GM04503 (cell line): Measurements from ENCODE around the gene FHIT.

Experiments used
- DNase-seq: peaks from one replicate; pipeline ENCODE4 v3.0.0-alpha.2; 2012; ENCODE audit warnings: low read depth

The FHIT gene

DNA sequence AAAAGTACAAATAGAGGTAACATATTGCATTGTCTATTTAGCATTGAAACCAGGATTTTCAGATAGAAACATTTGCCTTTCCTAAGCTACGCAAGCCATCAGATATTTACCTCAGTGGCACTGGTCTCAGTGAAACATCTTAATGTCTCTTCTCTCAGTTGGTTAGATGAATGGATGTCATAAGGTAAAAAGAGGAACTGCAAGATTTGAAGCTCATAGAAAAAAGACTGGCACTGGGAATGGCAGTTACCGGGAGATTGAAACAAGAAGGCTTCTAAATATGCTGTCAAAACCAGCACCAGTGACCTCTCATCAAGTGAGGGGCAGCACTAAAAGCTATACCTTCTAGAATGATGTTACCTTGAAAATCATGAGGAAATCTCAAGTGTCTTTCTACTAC is 486.4 kb downstream of the FHIT start:
- DNase-seq = no peak

DNA sequence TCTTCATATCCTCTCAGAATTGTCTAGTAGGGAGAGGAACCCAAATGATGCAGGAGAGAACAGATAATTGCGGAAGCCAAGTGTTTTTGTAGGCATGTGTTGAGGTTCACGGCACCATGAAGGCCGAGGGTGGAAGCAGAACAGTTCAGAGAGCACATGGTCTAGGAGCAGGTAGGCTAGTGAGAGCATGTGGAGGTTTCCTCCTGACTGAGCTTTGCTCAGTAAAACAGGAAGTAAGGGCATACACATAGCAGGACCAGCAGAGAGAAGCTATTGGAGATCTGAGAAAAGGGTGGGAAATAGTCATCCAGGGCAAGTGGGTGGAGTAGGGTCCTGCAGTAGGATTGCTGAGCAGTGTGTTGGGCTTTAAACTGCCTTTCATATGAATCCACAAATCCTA is 491.1 kb downstream of the FHIT start:
- no peak for DNase-seq

DNA sequence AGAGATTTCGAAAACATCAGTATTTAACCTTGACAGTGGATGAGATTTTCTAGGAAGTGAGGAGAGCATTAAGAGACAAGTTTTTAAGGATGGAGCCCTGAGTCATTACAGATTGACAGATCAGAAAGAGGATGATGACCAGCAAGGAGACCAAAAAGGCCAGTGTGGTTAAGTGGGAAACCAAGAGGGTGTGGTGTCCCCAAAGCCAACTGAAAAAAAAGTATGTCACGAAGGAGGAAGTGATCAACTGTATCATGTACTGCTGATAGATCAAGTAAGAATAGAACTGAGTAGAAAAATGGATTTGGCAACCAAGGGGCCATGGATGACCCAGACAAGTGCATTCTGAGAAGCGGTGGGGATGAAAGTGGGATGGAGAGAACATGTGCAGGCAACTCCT is 491.8 kb downstream of the FHIT start:
- DNase-seq = no peak

DNA sequence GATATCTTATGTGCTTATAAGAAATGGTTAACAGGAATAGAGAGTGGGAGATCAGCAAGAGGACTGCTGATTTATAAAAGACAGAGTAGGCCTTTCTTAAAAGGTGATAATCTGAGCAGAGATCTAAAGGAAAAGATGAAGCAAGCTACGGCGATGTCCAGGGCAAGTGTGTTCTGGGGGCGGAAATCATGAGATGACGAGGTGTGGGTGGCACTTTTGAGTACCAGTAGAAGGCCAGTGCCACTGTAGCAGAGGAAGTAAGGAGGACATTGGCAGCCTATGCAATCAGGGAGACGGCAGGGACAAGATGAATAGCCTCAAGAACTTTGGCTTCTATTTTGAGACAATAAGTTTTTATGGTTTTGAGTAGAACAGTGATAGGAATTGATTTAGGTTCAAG is 492.4 kb downstream of the FHIT start:
- DNase-seq = no peak

DNA sequence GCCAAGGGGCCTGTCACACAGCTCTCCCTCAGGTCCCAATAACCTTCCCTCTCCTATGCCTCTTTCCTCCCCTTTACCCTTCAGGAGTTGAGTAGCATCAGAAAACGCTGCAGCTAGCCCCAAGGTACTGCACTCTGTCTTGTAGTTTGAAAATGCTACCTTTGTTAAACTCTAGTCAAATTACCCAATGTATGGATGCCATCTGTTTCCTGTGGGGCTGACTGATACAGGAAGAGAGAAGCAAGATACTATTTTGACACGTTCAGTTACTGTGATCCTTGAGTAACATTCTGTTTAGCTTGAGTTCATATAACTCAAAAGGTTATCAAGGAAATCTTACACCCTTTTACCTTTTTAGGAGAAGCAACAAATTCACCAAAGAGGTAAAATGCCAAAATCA is 493.1 kb downstream of the FHIT start:
- DNase-seq = no peak

DNA sequence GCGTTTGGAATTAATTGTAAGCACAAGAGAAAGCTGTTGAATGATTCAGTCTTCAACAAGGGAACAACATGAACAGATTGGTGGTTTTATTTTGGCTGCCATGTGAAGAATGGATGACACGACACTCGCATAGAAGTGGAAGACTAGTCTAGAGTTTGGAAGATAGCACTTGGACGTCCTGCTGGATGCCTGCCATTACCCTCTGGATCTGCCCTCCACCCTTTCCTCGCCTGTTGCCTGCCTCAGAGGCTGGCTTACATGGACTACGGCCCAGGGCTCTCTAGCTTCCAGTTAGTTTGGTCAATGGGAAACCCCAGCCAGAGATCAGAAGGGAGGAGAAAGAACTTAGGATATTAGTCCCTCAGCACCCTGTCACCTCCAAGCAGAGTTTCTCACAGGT is 493.5 kb downstream of the FHIT start:
- DNase-seq = no peak

DNA sequence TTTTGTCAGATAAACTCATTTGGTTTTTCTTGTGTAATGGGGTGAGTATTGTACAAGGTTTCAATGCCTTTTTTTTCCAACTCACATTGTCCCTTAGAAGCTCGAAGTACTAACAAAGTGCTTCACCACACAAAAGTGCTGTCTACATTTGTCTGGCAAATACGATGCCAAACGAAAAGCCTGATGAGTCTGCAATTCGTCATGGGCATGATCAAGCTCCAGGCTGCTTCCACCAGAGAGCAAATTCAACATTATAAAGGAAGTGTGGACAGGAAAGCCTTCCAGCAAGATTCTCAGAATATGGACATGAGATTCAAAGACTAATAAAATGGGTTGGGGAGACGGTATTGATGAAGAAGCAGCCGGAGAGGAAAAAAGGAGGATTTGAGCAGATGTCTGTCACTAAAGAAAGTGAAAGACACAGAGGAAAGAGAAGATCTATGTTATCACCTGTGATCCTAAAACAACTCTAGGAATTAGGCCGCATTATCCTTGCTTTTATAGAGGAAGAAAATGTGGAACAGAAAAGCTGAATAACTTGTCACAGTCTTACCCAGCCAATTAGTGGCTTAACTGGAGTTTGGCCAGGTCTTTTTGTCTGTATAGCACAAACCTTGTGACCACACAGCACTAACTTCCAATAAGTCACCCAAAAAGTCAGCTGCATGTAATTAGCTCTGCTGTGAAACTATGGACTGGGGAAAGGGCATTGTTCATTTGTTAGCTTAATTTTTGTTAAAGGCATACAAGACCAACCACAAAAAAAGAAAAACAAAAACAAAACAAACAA is 494.8 kb downstream of the FHIT start:
- DNase-seq = no peak

DNA sequence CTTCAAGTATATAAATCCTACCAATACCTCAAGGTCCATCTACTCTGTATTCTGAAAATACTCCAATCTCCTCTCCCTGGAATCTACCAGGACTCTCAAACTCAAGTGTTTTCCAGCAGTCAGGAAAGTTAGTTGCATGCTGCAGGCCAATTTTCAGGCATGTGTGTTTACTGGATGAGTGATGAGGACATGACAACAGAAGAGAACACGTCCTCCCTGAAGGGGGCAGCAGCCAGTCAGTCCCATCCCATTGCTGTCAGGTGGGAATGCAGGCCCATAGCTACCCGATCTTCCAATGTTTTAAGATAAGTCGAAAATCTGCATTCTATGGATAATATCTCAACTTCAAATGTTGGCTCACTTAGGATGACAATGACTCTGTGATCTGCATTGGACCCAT is 496.2 kb downstream of the FHIT start:
- DNase-seq = no peak

DNA sequence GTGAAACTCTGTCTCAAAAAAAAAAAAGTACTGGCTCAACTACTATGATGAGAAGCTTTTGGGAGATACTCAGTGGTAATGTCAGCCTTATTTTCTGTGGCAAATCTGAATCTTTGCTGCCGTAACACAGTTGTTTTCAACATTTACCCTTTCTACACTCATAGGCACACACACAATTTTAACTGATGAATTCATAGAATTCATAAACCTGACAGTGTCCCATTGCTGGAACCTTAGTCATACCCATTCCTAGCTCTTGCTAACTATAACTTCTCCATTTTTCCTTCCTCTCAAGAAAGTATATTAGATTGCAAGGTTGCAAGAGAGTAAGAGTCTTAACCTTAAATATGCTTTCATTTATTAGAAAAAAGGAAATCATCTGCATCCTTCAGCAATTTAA is 496.6 kb downstream of the FHIT start:
- no peak for DNase-seq

DNA sequence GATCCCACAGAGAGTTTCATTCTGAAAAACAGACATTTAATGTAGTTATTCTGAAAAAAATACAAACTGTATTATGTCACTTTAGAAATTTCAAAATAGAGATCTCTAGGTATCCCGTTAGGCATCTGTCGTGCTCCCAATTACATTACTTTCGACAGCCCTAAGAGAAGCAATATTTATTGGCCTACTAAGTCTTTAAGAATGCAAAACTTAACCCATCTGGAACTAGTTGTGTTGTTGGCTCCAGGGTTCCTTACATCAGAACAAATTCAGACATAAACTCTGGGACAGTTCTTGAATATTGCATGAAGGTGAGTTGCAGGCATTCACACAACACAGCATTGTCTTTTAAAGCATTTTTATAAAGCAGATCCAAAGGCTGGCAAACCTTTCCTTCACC is 498.4 kb downstream of the FHIT start:
- peak; percentile 66 for DNase-seq

DNA sequence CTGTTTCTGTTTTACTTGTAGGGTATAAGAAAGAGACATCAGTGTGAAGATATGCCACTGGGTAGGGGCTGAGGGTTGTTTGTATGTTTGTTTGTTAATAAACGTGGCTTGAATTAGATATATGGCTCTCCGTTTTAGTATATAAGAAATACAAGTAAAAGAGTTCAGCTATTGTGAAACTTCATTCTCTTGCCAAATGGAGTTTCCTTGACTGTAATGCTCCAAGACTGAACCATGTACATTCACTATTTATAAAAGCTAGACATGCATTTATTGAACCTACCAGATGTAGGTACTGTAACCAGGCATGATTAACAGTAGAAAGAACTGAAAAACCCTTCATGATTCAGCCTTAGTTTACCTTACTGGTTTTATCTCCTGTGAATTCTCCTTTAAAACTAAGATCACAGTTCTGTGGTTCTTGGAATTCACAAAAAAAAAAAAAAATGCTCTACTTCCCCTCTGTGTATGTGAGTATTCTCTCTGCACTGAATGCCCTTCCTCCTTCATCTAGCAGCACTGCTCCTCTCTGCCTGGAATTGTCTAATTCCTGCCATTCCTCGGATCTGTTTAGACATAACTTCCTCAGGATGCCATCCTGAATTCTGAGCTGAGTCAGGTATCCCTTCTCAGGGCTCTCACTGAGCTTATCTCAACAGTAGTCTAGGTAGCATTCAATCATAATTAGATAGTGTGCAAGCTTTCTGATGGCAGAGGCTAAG is 504.4 kb downstream of the FHIT start:
- no peak for DNase-seq

DNA sequence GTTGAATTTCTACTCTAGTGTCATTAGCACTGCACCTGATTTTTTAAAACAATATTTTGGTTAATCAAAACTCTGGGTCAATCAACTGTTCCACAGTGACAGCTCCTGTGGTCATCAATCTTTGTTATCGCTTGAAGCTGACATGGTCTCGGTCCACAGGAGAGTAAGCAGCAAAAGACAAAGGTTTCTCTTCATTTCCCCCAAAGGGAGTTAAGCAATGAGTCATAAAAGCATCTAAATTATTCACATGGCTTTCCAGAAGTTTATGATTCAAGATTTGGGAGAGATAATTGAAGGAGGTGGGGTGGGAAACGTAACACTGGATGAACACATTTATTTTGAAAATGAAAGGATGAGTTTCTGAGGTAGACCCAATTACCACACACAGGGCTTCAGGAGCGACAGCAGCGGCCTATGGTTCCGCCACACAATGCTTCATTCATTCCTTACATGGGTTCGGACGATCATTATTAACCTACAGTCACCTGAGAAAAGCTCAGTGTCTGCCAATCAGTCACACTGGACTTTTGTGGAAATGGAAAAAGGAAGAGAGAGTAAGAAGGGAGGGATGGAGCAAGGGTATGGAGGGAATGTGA is 505.1 kb downstream of the FHIT start:
- DNase-seq = no peak

DNA sequence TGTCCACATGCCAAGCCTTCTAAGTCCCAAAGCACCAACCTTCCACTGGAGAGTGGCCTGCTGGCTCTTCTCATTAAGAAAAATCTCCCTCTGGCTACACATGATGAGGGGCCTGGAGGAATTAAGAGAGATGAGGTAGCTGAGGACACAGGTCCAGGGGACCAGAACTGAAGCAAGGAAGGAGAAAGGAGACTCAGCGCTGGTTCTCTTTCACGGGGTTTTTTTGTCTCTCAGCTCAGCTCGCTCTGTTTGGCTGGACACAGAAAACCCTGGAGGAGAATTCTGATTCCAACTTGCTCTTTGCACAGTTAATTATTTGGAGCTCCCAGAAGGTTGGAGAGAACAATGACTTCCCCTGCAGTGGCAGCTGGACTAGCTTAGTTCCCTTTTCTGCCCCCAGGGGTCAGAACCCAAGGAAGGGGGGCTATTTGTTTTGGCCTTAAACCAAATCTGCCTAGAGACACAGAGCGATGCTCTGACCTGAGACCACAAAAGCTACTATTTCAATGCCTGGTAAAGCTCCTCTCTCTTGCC is 507.6 kb downstream of the FHIT start:
- no peak for DNase-seq

DNA sequence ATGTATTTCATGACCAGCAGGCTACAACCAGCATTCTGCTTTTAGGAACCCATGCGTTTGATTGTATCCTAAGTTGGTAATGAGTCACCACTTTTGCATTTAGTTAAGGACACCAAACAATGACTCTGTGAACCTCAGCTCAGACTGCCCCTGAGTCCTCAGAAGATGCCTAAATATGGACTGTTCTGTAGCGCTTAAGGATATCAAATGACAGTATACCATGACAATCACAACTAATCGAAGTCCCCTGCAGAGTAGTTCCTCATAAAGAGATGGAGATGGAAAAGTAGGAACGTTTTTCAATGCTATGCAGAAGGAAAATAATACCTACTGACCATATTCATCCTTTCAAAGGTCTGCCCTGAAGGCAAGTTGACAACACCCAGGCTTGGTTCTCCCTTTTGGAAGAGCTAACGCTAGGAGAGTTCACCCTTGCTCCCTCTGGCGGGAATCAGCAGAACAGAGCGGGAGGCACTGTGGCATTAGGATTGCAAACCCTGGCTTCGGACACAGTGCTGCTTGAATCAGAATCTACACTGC is 508.6 kb downstream of the FHIT start:
- DNase-seq = no peak

DNA sequence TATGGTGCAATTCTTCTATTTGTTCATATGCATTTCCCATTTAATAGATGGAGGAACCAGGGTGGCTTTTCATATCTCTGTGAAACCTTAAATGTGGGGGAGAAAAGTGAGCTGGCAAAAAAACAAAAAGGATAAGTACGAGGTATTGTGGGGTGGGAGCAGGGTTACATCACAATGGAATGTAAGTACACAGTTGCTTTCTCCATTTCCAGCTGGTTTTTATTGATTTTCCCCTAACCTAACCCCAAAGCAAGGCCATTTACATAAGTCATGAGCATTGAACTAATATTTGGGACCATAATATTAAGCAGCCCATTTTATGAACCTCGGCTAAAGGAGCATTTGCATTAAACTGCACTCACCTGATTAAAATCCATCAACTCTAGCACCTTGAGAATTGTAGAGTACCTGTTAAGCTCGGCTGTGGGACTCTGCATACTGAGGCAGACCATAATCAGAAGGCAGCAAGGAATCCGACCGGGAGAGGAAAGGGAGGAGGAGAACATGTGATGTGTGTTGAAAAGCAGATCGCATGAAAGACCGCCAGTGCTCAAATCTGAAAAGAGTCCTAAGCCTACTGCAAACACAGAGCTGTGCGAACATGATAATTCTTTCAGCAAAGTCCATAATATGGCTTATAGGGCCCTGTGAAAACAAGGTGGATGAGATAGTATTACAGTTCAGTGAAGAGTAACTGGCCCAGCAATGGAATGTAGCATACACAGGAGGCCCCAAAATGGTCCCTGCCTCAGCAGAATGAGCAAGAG is 513.4 kb downstream of the FHIT start:
- no peak for DNase-seq

DNA sequence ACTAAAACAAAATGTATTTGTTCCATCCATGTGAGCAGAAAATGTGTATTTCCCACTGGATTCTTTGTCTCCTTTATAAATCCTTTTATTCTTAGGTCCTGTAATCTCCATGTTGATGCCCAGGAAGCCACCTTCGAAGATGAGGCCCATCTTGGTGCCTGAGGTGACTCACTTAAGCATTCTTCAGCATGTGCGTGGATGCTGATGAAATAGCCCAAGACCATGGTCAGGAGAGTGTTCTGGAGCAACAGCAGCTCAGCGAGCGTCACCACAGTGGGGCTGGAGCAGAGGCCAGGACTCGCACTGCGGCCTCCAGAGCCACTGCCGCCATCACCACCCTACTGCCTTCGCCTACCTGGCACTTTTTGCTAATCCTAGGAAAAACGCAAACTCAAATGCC is 520.9 kb downstream of the FHIT start:
- no peak for DNase-seq

DNA sequence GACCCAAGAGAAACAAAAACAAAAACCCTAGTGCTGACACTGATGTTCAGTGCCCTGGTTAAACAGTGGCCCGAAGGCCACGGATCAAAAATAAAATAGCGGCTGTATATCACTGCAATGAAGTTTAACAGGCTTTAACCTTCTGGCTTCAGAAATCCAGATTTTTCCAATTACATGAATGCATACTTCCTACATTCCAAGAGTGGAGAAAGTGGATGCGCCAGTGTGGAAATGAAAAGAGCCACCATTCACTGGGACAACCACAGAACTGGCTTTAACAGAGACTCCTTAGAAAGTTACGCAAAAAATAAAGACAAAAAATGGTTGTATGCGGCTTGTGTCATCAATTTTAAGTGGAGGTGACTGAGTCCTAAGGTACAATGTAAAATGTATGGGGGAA is 522.2 kb downstream of the FHIT start:
- DNase-seq = no peak

DNA sequence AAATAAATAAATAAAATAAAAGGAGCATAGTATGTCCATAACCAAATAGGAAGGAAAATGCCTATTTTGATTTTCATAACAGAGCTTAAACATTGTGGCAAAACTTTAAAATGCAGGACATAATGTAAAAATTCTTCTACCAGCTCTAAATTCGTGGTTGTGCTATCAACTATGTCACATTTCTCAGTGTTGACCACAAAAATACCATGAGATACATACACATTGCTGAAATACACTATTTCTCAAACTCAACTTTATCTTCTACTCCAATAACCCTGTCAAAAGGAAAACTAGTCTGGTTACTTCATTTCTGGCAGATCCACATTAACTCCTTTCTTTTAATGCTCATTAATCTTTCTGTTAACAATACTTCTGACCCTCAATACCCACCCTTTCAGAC is 523.2 kb downstream of the FHIT start:
- no peak for DNase-seq

DNA sequence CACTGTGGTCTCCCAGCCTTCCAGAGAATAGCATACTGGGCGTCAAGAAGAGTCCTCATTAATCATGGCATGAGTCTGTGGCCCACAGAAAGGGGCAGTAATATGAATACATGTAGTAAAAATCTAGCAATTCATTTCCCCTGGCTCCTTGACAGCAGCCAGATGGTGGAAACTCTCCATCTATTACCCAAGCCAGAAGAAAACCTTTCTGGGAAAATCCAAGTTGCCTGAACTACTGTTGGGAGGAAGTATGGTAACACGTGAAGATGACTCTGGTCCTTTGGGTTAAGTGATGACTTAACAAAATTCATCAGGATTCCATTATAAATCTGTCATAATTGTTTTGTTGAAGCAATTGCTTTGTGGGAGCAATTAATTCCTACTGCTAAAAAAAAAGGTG is 530.5 kb downstream of the FHIT start:
- peak; percentile 64 for DNase-seq

DNA sequence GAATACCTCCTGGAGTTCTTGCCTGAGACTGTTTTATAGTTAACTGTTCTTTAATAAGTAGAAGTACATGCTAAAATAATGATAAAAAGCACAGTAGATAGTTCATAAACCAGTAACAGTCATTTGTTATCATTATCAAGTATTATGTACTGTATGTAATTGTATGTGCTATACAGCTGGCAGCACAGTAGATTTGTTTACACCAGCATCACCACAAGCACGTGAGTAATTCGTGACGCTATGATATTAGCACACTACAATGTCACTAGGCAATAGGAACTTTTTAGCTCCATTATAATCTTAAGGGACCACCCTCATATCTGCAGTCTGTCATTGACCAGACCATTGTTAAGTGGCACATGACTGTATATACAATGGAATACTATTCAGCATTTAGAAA is 534.7 kb downstream of the FHIT start:
- DNase-seq = no peak

DNA sequence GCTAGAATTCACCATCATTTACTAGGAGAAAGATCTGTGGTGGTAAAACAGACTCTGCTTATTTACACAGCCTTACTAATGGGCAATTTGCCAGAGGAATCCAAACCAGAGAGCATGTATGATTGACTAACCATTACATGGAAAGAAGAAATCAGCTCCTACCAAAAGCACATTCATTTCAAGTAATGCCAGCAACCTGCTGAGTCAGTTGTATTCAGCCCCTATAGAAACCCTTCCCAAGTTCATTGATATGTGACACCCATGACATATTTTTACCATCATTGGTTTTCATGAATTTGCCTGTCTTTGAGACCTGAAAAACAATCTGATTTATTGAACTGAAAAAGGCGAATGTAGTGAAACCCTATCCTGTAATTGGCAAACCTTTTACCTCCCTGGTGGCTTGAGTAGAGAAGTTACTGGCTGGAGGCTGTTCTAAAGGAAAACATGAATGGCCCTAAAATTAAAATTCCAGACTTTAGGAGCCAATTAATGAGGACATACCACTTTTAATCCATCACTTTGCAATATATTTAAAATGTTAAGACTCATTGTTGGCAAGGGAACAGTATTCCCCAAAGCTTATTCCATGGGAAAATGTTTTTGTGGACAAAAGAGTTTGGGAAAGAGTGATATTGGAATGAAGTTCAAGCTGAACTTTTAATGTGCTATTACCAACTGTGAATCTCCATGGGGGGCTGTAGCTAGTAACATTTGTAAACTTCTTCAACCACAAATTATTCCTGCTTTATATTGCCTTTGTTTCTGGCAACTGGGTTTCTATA is 542.9 kb downstream of the FHIT start:
- DNase-seq = no peak
